Measurements from ENCODE around the gene CCDC40. TPM values are rescaled to one million over a fixed set of nuclear protein-coding genes. Genes with fewer than 3 reads are reported as not detected.
A peak's percentile ranks its signal among the peaks of the same experiment; 100 is the strongest.

The CCDC40 gene
- total RNA-seq, 1 donor from 2014 or later, result 1.0 TPM

DNA sequence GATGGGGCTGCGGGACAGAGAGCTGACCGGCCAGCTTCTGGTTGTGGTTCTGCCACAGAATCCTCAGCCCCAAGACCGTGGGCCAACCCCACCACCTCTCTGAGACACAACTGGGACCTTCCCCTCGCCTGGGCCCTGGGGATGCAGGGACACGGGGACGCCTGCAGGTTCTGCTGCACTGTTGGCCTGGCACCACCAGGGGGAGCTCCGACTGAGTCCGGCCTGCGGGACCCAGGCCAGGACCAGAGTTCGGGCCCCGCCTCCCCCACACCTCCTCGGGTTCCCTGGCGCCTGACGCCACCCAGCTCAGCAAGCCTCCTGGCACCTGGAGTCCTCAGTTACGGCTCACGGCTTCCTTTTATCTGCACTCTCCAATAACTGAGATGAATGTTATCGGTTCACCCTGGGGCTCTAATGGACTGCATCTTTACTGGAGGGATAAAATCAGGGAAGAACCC, 28.0 kb upstream of the CCDC40 start:
- Histone ChIP-seq H3K4me3 (ENCODE audit: low read length in 3 of 3) (peak overlapping the region in 2 of 3 donors; percentile 5 to 45), H3K36me3 (ENCODE audit: control insufficient read depth in 3 of 3, insufficient read depth in 3 of 3, low read length in 3 of 3) (peaks cover 0 to 10% (median 6%) of the 10 kb centered on the region in 3 donors), H3K9ac (ENCODE audit: low read depth in 1 of 3, low read length in 3 of 3) (peak overlapping the region in 1 of 3 donors; percentile 19), H3K27ac (ENCODE audit: low read depth, low read length) (no peak overlapping the region), H3K27me3 (ENCODE audit: control insufficient read depth in 3 of 3, insufficient read depth in 3 of 3, low read length in 3 of 3) (no peaks in the 10 kb centered on the region), H3K4me1 (ENCODE audit: control insufficient read depth in 3 of 3, insufficient read depth in 3 of 3, low read length in 3 of 3) (peaks cover 7 to 11% (median 9%) of the 10 kb centered on the region in 3 donors), H3K9me3 (ENCODE audit: control insufficient read depth in 3 of 3, low read length in 3 of 3) (no peaks in the 10 kb centered on the region)

DNA sequence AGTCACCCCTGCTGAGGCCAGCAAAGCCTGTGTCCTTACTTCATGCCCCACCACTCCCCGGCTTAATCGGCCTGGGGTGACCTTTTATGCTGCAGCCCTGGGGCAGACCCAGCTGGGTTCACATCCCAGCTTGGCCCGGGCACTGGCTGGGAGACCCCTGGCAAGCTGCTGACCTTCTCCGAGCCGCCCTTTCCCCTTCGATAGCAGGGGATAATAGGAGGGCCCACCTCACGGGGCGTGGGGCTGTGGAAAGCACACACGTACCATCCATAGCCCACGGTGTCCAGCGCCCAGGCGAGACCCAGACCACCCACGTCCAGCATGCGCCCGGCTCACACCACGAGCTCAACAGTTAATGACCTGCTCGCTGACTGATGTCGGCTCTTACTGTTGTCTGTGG, 27.6 kb upstream of the CCDC40 start:
- Histone ChIP-seq H3K27me3 (ENCODE audit: control insufficient read depth in 3 of 3, insufficient read depth in 3 of 3, low read length in 3 of 3) (no peaks in the 10 kb centered on the region), H3K4me1 (ENCODE audit: control insufficient read depth in 3 of 3, insufficient read depth in 3 of 3, low read length in 3 of 3) (peaks cover 7 to 11% (median 9%) of the 10 kb centered on the region in 3 donors), H3K27ac (ENCODE audit: low read depth, low read length) (no peak overlapping the region), H3K4me3 (ENCODE audit: low read length in 3 of 3) (peak overlapping the region in 1 of 3 donors; percentile 5), H3K9me3 (ENCODE audit: control insufficient read depth in 3 of 3, low read length in 3 of 3) (no peaks in the 10 kb centered on the region), H3K36me3 (ENCODE audit: control insufficient read depth in 3 of 3, insufficient read depth in 3 of 3, low read length in 3 of 3) (peaks cover 0 to 10% (median 7%) of the 10 kb centered on the region in 3 donors), H3K9ac (ENCODE audit: low read depth in 1 of 3, low read length in 3 of 3) (peak overlapping the region in 1 of 3 donors; percentile 19)

DNA sequence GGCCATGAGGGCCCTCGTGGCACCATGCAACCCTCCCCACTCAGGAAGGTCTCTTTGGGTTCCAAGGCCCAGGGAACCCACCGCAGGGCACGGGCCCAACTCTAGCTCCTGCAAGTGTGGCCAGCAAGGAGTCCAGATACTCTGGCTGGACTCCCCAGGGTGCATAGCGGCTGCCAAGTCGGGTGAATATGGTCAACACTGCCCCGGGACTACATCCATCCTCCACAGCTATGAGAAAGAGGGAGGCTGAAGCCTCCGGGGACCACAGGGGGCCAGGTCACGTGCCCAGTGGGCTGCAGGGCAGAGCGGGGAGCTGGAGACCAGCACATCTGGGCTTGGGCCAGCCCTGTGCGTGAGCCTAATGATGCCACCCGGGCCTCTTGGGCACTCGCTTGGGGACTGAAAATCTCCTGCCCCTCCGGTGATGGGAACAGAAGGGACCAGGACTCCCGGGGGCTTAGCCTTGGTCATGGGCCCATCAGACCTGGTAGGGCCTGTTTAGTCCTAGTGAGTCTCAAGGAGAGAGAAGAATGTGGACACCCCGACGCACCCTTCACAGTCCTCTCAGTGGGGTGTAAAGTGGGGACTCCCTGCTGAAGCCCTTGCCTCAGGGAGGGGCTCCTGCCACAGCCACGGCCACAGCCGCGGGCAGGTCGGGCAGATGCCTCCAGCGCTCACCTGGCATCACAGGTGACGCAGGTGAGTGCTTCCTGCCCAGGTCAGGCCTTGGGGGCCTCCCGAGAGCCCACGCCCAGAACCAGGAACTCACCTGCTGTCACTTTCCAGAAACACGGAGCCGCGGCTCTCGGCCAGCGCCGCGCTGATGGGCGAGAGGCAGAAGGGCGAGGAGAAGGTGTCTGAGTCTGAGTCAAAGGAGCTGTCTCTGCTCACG, 26.8 kb upstream of the CCDC40 start:
- Histone ChIP-seq H3K27me3 (ENCODE audit: control insufficient read depth in 3 of 3, insufficient read depth in 3 of 3, low read length in 3 of 3) (no peaks in the 10 kb centered on the region), H3K9ac (ENCODE audit: low read depth in 1 of 3, low read length in 3 of 3) (no peak overlapping the region), H3K4me1 (ENCODE audit: control insufficient read depth in 3 of 3, insufficient read depth in 3 of 3, low read length in 3 of 3) (peaks cover 7 to 11% (median 9%) of the 10 kb centered on the region in 3 donors), H3K27ac (ENCODE audit: low read depth, low read length) (no peak overlapping the region), H3K4me3 (ENCODE audit: low read length in 3 of 3) (no peak overlapping the region), H3K9me3 (ENCODE audit: control insufficient read depth in 3 of 3, low read length in 3 of 3) (no peaks in the 10 kb centered on the region), H3K36me3 (ENCODE audit: control insufficient read depth in 3 of 3, insufficient read depth in 3 of 3, low read length in 3 of 3) (peaks cover 0 to 10% (median 7%) of the 10 kb centered on the region in 3 donors)

DNA sequence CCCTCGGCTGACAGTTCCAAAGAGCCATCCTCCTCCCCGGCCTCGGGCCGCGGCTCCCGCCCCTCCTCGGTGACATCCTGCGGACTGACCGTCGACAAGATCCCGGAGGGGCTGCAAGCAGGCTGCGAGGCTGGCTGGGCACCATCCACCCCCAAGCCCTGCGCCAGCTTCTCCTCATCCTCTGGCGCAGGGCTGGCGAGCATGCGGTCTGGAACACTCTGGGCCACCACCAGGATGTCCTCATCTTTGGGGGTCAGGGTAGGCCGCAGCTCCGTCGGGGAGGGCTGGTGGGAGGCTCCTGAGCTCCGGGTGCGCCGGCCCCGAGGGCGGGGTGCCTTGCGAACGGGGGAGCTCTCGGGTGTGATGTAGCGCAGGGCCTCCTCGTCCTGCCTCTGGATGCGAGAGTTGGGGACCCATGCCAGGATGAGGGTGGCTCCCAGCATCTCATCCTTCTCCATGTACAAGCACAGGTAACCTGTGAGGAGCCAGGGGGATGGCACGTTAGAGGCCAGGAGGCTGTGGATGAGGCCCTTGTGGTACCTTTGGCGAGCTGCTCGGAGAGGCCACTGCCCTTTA, 26.1 kb upstream of the CCDC40 start:
- peaks cover 7 to 11% (median 9%) of the 10 kb centered on the region in 3 donors for H3K4me1 ChIP-seq (ENCODE audit: control insufficient read depth in 3 of 3, insufficient read depth in 3 of 3, low read length in 3 of 3)
- no peak overlapping the region for H3K4me3 ChIP-seq (ENCODE audit: low read length in 3 of 3)
- H3K27me3 ChIP-seq (ENCODE audit: control insufficient read depth in 3 of 3, insufficient read depth in 3 of 3, low read length in 3 of 3), result no peaks in the 10 kb centered on the region
- H3K9me3 ChIP-seq (ENCODE audit: control insufficient read depth in 3 of 3, low read length in 3 of 3), result no peaks in the 10 kb centered on the region
- no peak overlapping the region for H3K9ac ChIP-seq (ENCODE audit: low read depth in 1 of 3, low read length in 3 of 3)
- H3K27ac ChIP-seq (ENCODE audit: low read depth, low read length), result no peak overlapping the region
- H3K36me3 ChIP-seq (ENCODE audit: control insufficient read depth in 3 of 3, insufficient read depth in 3 of 3, low read length in 3 of 3), result peaks cover 0 to 10% (median 7%) of the 10 kb centered on the region in 3 donors

DNA sequence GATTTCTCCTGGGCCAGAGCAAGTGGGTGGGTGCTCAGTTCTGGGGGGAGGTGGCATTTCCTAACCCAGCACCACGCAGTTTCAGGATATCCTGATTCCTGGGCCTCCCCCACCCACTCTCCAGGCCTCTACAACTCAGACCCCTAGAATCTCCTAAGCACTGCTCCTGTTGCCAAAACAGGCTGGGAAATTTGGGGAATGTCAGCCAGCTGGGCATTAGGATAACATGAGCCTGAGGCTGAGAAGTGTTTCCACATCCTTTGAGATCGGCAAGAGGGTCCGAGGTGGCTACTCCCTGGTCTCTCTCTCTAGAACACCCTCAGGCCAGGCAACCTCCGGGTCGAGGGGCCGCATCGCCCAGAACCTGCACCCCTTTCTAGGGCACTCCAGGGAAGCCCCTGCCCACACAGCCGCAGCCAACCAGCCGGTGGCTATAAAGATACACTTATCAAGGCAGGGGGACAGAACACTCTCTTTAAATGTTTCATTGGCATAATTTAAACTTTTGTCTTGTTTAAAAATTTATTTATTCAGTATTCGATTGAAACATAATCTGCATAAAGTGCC, 24.4 kb upstream of the CCDC40 start:
- Histone ChIP-seq H3K36me3 (ENCODE audit: control insufficient read depth in 3 of 3, insufficient read depth in 3 of 3, low read length in 3 of 3) (peaks cover 0 to 10% (median 7%) of the 10 kb centered on the region in 3 donors), H3K27me3 (ENCODE audit: control insufficient read depth in 3 of 3, insufficient read depth in 3 of 3, low read length in 3 of 3) (no peaks in the 10 kb centered on the region), H3K9ac (ENCODE audit: low read depth in 1 of 3, low read length in 3 of 3) (no peak overlapping the region), H3K4me1 (ENCODE audit: control insufficient read depth in 3 of 3, insufficient read depth in 3 of 3, low read length in 3 of 3) (peaks cover 7 to 9% (median 7%) of the 10 kb centered on the region in 3 donors), H3K27ac (ENCODE audit: low read depth, low read length) (no peak overlapping the region), H3K9me3 (ENCODE audit: control insufficient read depth in 3 of 3, low read length in 3 of 3) (no peaks in the 10 kb centered on the region), H3K4me3 (ENCODE audit: low read length in 3 of 3) (no peak overlapping the region)

DNA sequence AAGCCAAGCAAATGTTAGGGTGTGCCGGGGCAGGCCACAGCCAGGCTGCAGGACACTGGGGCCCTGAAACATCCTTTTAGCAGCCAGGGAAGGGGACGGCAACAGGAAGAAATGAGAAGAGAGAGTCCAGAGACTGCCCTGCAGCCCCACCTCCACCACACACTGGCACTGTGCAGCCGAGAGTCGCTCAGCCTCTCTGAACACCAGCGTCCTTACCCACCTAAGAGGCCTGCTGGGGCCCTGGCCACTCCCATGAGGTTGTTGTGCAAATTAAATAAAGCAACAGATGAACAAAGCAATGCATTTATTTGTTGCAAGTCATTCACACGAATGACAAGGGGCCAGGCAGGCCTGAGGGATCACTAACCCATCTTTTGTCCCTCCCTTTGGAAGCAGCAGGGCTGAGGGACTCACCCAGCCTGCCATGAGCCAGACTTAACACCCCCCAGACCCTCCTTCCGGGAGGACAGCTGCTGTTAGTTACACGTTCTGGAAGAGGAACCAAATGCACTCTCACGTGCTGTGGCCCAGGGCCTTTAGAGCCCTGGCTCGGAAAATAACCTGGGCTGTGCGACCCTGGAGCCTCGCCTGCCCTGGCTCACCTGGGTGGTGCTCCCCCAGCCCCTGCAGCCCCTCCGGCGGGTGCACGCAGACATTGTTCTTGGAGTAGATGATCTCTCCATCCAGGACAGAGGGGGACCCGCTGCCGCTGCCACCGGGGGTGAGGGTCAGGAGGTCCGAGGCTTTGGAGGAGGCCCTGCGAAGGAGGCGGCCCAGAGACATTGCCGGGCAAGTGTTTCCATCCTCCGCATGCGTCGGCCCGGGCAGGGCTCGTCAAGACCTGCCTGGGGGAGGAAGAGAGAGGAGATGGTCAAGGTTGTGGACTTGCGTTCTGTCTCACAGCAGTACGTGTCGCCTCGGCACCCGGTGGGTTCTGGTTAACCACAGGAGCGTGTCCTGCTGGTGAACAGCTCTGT, 23.4 kb upstream of the CCDC40 start:
- H3K27me3 ChIP-seq (ENCODE audit: control insufficient read depth in 3 of 3, insufficient read depth in 3 of 3, low read length in 3 of 3), result no peaks in the 10 kb centered on the region
- no peak overlapping the region for H3K4me3 ChIP-seq (ENCODE audit: low read length in 3 of 3)
- H3K9me3 ChIP-seq (ENCODE audit: control insufficient read depth in 3 of 3, low read length in 3 of 3), result no peaks in the 10 kb centered on the region
- H3K36me3 ChIP-seq (ENCODE audit: control insufficient read depth in 3 of 3, insufficient read depth in 3 of 3, low read length in 3 of 3), result peaks cover 0 to 10% (median 7%) of the 10 kb centered on the region in 3 donors
- H3K9ac ChIP-seq (ENCODE audit: low read depth in 1 of 3, low read length in 3 of 3), result no peak overlapping the region
- H3K4me1 ChIP-seq (ENCODE audit: control insufficient read depth in 3 of 3, insufficient read depth in 3 of 3, low read length in 3 of 3), result peaks cover 7 to 9% (median 7%) of the 10 kb centered on the region in 3 donors
- no peak overlapping the region for H3K27ac ChIP-seq (ENCODE audit: low read depth, low read length)

DNA sequence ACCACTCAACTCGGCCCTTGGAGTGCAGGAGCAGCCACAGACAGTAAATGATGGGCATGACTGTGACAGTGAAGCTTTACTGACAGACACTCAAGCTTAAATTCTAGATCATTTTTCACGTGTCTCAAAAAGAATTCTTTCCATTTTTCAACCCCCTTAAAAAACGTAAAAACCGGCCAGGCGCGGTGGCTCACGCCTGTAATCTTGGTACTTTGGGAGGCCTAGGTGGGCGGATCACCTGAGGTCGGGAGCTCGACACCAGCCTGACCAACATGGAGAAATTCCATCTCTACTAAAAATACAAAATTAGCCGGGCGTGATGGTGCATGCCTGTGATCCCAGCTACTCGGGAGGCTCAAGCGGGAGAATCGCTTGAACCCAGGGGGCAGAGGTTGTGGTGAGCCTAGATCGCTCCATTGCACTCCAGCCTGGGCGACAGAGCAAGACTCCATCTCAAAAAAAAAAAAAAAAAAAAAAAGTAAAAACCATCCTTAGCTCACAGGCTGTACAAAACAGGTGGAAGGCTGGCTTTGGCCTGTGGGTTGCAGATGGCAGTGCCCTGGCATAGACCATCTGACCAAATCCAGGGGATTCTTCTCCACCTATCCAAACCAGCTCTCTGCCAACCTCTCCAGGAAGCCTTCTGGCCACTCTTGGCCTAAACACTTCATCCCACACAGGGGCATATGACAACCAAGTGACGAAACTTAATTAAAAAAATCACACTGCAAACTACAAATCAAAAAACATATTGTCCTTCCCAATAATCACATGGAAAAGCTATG, 19.0 kb upstream of the CCDC40 start:
- no peaks in the 10 kb centered on the region for H3K27me3 ChIP-seq (ENCODE audit: control insufficient read depth in 3 of 3, insufficient read depth in 3 of 3, low read length in 3 of 3)
- no peak overlapping the region for H3K4me3 ChIP-seq (ENCODE audit: low read length in 3 of 3)
- H3K4me1 ChIP-seq (ENCODE audit: control insufficient read depth in 3 of 3, insufficient read depth in 3 of 3, low read length in 3 of 3), result peaks cover 0 to 2% (median 0%) of the 10 kb centered on the region in 3 donors
- no peak overlapping the region for H3K9ac ChIP-seq (ENCODE audit: low read depth in 1 of 3, low read length in 3 of 3)
- no peak overlapping the region for H3K27ac ChIP-seq (ENCODE audit: low read depth, low read length)
- no peaks in the 10 kb centered on the region for H3K9me3 ChIP-seq (ENCODE audit: control insufficient read depth in 3 of 3, low read length in 3 of 3)
- peaks cover 0 to 6% (median 5%) of the 10 kb centered on the region in 3 donors for H3K36me3 ChIP-seq (ENCODE audit: control insufficient read depth in 3 of 3, insufficient read depth in 3 of 3, low read length in 3 of 3)

DNA sequence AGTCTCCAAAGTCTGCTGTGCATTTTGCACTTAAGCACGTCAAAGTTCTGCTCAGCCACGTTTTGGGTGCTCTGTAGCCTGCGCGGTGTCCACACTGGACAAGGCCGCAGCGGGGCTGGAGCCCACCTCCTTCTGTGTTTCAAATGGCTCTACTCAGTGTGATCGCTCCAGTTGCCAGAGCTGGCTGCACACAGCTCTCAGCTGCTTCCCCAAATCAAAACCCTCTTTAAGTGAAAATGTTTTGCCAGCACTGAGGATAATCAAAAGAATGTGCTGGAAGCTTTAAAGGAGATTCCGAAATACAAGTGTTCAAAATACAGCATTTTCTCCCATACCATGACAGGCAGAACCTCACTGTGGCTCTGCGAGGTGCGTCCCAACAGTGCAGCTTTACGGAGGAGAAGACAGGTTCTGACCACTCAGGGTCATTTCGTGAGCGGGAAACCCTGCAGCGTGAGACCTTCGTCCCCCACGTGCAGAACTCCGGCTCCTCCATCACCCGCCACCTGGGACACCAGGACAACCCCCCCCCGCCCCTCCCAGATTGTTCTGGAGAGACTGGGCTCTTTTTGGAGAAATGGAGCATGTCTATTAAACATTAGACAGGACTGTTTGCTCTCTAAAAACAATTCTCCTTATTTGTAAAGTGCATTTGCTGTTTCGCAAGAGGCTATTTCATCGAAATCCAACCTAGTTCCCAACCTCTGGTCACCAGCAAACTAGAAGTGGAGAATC, 17.4 kb upstream of the CCDC40 start:
- peaks cover 0 to 4% (median 2%) of the 10 kb centered on the region in 3 donors for H3K27me3 ChIP-seq (ENCODE audit: control insufficient read depth in 3 of 3, insufficient read depth in 3 of 3, low read length in 3 of 3)
- no peaks in the 10 kb centered on the region for H3K36me3 ChIP-seq (ENCODE audit: control insufficient read depth in 3 of 3, insufficient read depth in 3 of 3, low read length in 3 of 3)
- peaks cover 7 to 10% (median 9%) of the 10 kb centered on the region in 3 donors for H3K4me1 ChIP-seq (ENCODE audit: control insufficient read depth in 3 of 3, insufficient read depth in 3 of 3, low read length in 3 of 3)
- H3K27ac ChIP-seq (ENCODE audit: low read depth, low read length), result no peak overlapping the region
- no peak overlapping the region for H3K4me3 ChIP-seq (ENCODE audit: low read length in 3 of 3)
- H3K9ac ChIP-seq (ENCODE audit: low read depth in 1 of 3, low read length in 3 of 3), result no peak overlapping the region
- no peaks in the 10 kb centered on the region for H3K9me3 ChIP-seq (ENCODE audit: control insufficient read depth in 3 of 3, low read length in 3 of 3)
